ENCODE data around the gene PRDM16.

- no peak for TF ChIP-seq EZH2 (IDR thresholded peaks at IDR 0.05; ENCODE audit: low read length)
- no peak for TF ChIP-seq CTCF (optimal IDR thresholded peaks at IDR 0.05 in 1 of 3, IDR thresholded peaks at IDR 0.05 in 1 of 3, conservative IDR thresholded peaks at IDR 0.05 in 1 of 3; ENCODE audit: extremely low read depth in 1 of 3, insufficient read depth in 2 of 3, low read length in 3 of 3)
These were observed 308.2 kb downstream of the PRDM16 start for GRCh38 chr1:3377166-3377565.
